ENCODE data around the gene FAM219A. TPM values are rescaled to one million over a fixed set of nuclear protein-coding genes. Genes with fewer than 3 reads are reported as not detected.

Gene FAM219A
- total RNA-seq, 2 donors from 2014 or later: 14.4 to 16.5 TPM

GRCh38 chr9:34409154-34409553, 49.2 kb downstream of the FAM219A start:
- DNase-seq (ENCODE audit: low spot score): no peak
- no peak overlapping the region for H3K4me3 ChIP-seq
- H3K27me3 ChIP-seq (replicated peaks; ENCODE audit: insufficient read depth): no peaks in the 10 kb centered on the region
- H3K4me1 ChIP-seq (replicated peaks): no peaks in the 10 kb centered on the region
- intact Hi-C loops (cut with DNase I): no loop called here
- TF ChIP-seq POLR2AphosphoS5 (IDR thresholded peaks at IDR 0.05) (no peak), CTCF (IDR thresholded peaks at IDR 0.05) (no peak), POLR2A (IDR thresholded peaks at IDR 0.05) (no peak)
- H3K27ac ChIP-seq: no peak overlapping the region
- H3K36me3 ChIP-seq: no peaks in the 10 kb centered on the region
- no peaks in the 10 kb centered on the region for H3K9me3 ChIP-seq
- WGBS: 66% methylated on average over 2 of the region's 2 CpGs

- no peaks in the 10 kb centered on the region for H3K9me3 ChIP-seq
- H3K27me3 ChIP-seq (replicated peaks; ENCODE audit: insufficient read depth): no peaks in the 10 kb centered on the region
- H3K36me3 ChIP-seq: no peaks in the 10 kb centered on the region
- WGBS: 96% methylated on average over 1 of the region's 1 CpG
- TF ChIP-seq POLR2A (IDR thresholded peaks at IDR 0.05): no peak
- TF ChIP-seq POLR2AphosphoS5 (IDR thresholded peaks at IDR 0.05): no peak
- TF ChIP-seq CTCF (IDR thresholded peaks at IDR 0.05): no peak
- intact Hi-C loops (cut with DNase I): no loop called here
- no peak for DNase-seq (ENCODE audit: low spot score)
- no peak overlapping the region for H3K27ac ChIP-seq
- H3K4me1 ChIP-seq (replicated peaks): no peaks in the 10 kb centered on the region
- no peak overlapping the region for H3K4me3 ChIP-seq
These were observed 50.2 kb downstream of the FAM219A start for GRCh38 chr9:34408173-34408572.

- H3K27me3 ChIP-seq (replicated peaks; ENCODE audit: insufficient read depth): no peaks in the 10 kb centered on the region
- H3K4me1 ChIP-seq (replicated peaks): no peaks in the 10 kb centered on the region
- H3K36me3 ChIP-seq: peaks cover 0 to 3% of the 10 kb centered on the region in 2 donors
- H3K4me3 ChIP-seq: no peak overlapping the region
- intact Hi-C loops (cut with DNase I): no loop called here
- H3K27ac ChIP-seq: no peak overlapping the region
- DNase-seq (ENCODE audit: low spot score): no peak
- TF ChIP-seq POLR2A (IDR thresholded peaks at IDR 0.05): no peak
- no peak for TF ChIP-seq CTCF (IDR thresholded peaks at IDR 0.05)
- no peak for TF ChIP-seq POLR2AphosphoS5 (IDR thresholded peaks at IDR 0.05)
- H3K9me3 ChIP-seq: no peaks in the 10 kb centered on the region
- 82% methylated on average over 1 of the region's 1 CpG for WGBS
These were observed 52.2 kb downstream of the FAM219A start for GRCh38 chr9:34406219-34406618.

- TF ChIP-seq POLR2AphosphoS5 (IDR thresholded peaks at IDR 0.05) (no peak), POLR2A (IDR thresholded peaks at IDR 0.05) (no peak), CTCF (IDR thresholded peaks at IDR 0.05) (no peak)
- H3K4me3 ChIP-seq: no peak overlapping the region
- no peak for DNase-seq (ENCODE audit: low spot score)
- no peak overlapping the region for H3K27ac ChIP-seq
- peaks cover 0 to 7% of the 10 kb centered on the region in 2 donors for H3K36me3 ChIP-seq
- H3K9me3 ChIP-seq: no peaks in the 10 kb centered on the region
- WGBS: 87% methylated on average over 7 of the region's 7 CpGs
- intact Hi-C loops (cut with DNase I): loop anchor here (2.0 kb wide), 1 partner anchor 141 kb away; no protein-coding TSS in a partner anchor
- H3K4me1 ChIP-seq (replicated peaks): no peaks in the 10 kb centered on the region
- H3K27me3 ChIP-seq (replicated peaks; ENCODE audit: insufficient read depth): no peaks in the 10 kb centered on the region
These were observed 52.7 kb downstream of the FAM219A start for GRCh38 chr9:34405719-34406118.

- no peak overlapping the region for H3K4me3 ChIP-seq
- peaks cover 0 to 10% of the 10 kb centered on the region in 2 donors for H3K36me3 ChIP-seq
- peak; percentile 61 for DNase-seq (ENCODE audit: low spot score)
- H3K27me3 ChIP-seq (replicated peaks; ENCODE audit: insufficient read depth): no peaks in the 10 kb centered on the region
- no peaks in the 10 kb centered on the region for H3K4me1 ChIP-seq (replicated peaks)
- H3K27ac ChIP-seq: no peak overlapping the region
- TF ChIP-seq POLR2A (IDR thresholded peaks at IDR 0.05) (no peak), CTCF (IDR thresholded peaks at IDR 0.05) (peak; percentile 88 to 94 (median 90)), POLR2AphosphoS5 (IDR thresholded peaks at IDR 0.05) (peak; percentile 35)
- H3K9me3 ChIP-seq: no peaks in the 10 kb centered on the region
- intact Hi-C loops (cut with DNase I): loop anchor here (2.0 kb wide), 3 partner anchors 97 to 187 kb away; no protein-coding TSS in a partner anchor
These were observed 54.6 kb downstream of the FAM219A start for GRCh38 chr9:34403554-34404380.

All from prostate gland (tissue), 2 donors.